ENCODE results near the gene C1QTNF2. TPM values are rescaled to one million over a fixed set of nuclear protein-coding genes. Genes with fewer than 3 reads are reported as not detected.

The C1QTNF2 gene, protein sequence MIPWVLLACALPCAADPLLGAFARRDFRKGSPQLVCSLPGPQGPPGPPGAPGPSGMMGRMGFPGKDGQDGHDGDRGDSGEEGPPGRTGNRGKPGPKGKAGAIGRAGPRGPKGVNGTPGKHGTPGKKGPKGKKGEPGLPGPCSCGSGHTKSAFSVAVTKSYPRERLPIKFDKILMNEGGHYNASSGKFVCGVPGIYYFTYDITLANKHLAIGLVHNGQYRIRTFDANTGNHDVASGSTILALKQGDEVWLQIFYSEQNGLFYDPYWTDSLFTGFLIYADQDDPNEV
- total RNA-seq (2022; extraction: Qiagen RNA extraction): 0.08 to 0.16 TPM (median 0.09 TPM) in 5 replicates

DNA sequence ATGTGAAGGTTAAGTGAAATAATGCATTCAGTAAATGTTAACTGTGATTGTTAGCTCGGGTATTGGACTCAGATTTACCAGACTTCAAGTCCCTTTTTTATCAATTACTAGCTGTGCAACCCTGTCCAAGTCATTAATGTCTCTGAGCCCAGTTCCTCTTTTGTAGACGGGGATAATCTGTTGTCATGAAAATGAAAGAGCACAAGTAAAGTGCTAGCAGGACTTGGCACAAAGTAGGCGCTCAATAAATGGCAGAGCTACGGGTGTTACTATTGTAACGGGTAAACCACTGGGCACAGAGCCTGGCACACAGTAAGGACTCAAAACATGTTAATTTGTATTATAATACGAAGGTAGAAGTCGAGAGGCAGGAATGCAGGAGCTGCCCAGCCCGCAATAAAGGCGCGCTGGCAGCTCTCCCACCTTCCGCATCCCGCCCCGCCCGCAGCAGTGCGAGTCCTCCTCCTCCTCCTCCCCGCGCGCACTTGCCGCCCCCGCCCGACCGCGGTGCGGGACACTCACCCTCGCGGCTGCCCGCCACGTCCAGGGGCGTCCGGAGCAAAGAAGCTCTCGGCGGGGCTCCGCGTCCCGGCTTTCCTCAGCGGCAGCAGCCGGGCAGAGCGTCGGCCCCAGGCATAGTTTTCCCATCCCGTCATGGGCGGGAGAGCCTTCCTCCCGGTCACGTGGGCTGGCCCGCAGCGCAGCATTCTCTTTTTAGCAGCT is at the start of gene C1QTNF2:
C1QTNF2 (minus strand) TSS at position 637 of the 723 bp plus-strand sequence. CDS start 15,615 bp downstream, outside the sequence.

DNA sequence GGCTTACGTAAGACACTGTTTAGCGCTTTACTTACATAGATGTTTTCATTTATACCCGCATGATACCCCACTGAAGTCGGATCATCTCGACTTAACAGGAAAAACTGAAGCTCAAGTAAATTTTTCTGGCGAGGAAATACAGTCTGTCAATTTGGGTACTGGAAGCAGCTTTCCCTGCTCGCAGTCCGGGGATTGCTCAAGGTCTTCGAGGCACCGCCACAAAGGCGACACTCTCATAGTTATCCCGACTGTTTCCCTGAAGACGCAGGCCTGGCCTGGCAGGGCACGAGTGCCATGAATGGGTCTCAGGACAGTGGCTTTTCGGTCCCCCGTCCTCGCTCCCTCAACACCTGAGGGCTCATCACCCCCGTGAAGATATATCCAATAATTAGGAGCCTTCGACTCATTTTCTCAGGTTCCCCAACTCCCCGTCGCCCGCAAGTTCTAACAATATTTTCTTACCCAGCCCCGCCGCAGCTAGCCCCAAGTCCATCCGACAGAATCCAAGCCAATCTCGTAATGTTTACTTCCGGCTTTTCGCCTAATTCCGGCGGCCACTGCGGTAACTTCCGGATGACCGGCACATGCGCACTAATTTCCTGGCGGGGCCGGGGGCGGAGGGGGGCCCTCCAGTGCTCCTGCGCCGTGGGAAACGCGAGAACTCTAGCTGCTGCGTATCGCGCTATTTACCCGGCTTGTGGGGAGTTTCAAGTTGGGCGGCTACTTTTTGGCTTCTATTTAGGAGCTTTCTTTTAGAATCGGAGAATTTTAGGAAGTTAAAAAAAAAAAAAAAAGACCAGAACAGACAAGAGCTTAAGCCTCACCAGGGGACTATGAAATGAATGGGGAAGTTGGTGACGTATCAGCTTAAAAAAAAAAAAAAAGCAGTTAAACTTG is 48.4 kb upstream of the C1QTNF2 start, which contains the start of gene SLU7:
SLU7 (minus strand) TSS at position 521 of the 897 bp plus-strand sequence. CDS start 3,787 bp downstream, outside the sequence.

DNA sequence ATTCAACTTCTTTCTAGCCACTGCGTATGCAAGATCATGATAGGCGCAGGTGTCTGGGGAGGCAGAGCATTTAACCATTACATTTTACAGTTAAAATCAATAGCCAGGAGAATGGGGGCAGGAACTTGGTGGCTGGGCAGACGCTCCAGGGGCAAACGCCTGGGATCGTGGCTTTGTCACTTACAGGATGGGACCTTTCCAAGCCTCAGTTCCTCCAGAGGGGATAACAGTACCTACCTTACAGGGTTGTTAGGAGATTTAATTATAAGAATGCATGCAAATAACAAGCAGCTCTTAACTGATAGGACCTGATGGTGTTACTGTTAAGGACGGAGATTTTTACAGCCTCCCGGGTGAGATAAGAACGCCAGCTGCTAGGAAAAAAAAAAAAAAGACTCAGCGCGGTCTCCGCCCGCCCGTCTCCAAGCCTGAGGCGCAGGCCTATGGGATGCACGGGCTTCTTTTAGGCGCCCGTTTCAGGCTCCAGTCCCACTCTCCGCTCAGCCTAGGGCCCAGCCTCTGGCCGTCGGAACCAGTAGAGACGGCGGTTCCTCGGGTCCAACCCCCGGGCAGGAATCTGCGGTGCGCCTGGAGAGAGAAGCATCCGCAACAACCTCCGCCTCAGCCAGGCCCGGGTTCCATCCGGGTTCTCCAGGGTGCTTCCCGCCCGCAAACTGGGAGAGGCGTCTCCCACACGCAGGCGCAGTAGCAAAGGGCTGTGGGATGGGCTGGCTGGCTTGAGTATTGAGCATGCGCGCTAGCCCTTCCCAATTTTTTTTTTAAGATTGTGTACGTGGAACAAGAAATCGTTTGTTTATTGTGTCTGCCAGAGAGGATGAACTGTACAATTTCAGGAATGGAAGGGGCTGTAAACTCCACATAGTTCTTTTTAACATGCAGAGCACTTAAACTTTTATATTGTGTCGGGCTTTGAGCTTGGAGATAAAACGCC is 29.3 kb upstream of the C1QTNF2 start, which contains the start of gene FAM200C:
FAM200C (minus strand) TSS at position 653 of the 952 bp plus-strand sequence. CDS start 4,564 bp downstream, outside the sequence.

DNA sequence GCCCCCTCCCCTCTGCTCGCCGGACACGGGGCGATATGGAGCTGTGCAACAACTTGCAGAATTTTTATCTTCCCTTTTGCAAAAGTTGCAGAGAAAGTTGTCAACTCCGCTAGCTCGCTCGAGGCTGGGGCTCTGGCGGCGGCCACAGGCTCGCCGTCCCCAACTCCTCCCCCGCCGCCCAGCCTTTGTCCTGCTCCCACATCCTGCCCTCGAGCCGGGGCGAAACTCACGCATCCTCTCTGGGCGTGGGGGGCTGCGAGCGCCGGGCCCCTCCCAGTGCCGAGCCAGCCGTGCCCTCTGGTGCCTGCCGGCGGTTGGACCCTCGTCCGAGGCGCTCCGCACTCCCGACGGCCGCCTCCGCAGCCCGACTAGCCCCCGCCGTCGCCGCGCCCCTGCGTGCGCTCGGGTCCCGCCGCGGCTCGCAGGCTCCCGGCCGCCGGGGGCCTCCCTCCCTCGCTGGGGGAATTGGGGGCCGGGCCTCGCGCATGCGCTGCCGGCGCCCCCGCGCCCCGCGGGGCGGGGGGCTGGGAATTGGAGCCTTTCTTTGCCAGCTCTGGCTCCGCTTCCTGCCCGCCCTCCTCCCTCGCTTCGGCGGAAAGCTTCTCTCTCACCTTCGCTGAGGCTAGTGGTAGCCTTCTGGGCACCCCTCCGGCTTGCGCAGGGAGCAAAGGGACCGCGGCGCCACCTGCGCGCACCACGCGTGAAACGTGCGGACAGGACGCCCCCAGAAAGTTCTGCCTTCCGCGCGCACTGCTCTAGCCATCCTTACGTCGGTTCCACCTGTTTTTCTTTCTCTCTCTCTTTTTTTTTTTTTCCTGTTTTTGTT is 58.1 kb downstream of the C1QTNF2 start, which contains the start of gene CCNJL:
CCNJL (minus strand) TSS at position 431 of the 826 bp plus-strand sequence. CDS start 641 bp downstream, outside the sequence.

Other genes starting within 250 kb of the C1QTNF2 start
- gene FABP6, start 141.1 kb downstream of the C1QTNF2 start, total RNA-seq (2022; extraction: Qiagen RNA extraction): 0.76 to 1.8 TPM (median 1.1 TPM) in 5 replicates
- gene CCNJL, start 58.1 kb downstream of the C1QTNF2 start, total RNA-seq (2022; extraction: Qiagen RNA extraction): 9.2 to 14.0 TPM (median 12.1 TPM) in 5 replicates
- 1.2 to 1.7 TPM (median 1.6 TPM) in 5 replicates for gene FAM200C, start 29.4 kb upstream of the C1QTNF2 start, total RNA-seq (2022; extraction: Qiagen RNA extraction)
- 36.7 to 67.9 TPM (median 42.0 TPM) in 5 replicates for gene SLU7, start 48.5 kb upstream of the C1QTNF2 start, total RNA-seq (2022; extraction: Qiagen RNA extraction)
- 175 to 296 TPM (median 182 TPM) in 5 replicates for gene PTTG1, start 51.2 kb upstream of the C1QTNF2 start, total RNA-seq (2022; extraction: Qiagen RNA extraction)

All from A549 treated with dexamethasone at 1 μM for 4 hours (cell line).